DOHH2 (cell line): Measurements from ENCODE around the gene GTF2A1.

Source experiments
- H3F3A ChIP-seq: fragments of 200-600 bp; sonication (generic), shearing (Covaris generic); 2 replicates; pipeline ENCODE4 v1.6.0; 2016; ENCODE audit warnings: antibody characterized with exemption, mild to moderate bottlenecking; ENCODE audit not compliant: control insufficient read depth, insufficient read depth
- H3K27ac ChIP-seq: fragments of 200-600 bp; sonication (generic); 2 replicates; pipeline ENCODE4 v1.5.1; 2014; ENCODE audit warnings: low read depth, mild to moderate bottlenecking, low read length, moderate library complexity
- H3K27me3 ChIP-seq: fragments of 200-600 bp; sonication (generic); 2 replicates; pipeline ENCODE4 v1.6.1; 2014; ENCODE audit warnings: mild to moderate bottlenecking, low read length, mixed read lengths; ENCODE audit not compliant: control insufficient read depth
- H3K36me3 ChIP-seq: fragments of 200-600 bp; sonication (generic); 2 replicates; pipeline ENCODE4 v1.6.1; 2014; ENCODE audit warnings: mild to moderate bottlenecking, low read length, moderate library complexity, mixed read lengths; ENCODE audit not compliant: control insufficient read depth
- H3K4me1 ChIP-seq: fragments of 200-600 bp; sonication (generic); 2 replicates; pipeline ENCODE4 v1.6.1; 2014; ENCODE audit warnings: mild to moderate bottlenecking, low read length, mixed read lengths; ENCODE audit not compliant: control insufficient read depth
- H3K4me2 ChIP-seq: fragments of 200-600 bp; sonication (generic); 2 replicates; pipeline ENCODE4 v1.6.0; 2014; ENCODE audit warnings: mild to moderate bottlenecking, low read length, moderate library complexity
- H3K4me3 ChIP-seq: fragments of 200-600 bp; sonication (generic); 2 replicates; pipeline ENCODE4 v1.5.1; 2014; ENCODE audit warnings: mild to moderate bottlenecking, low read length, mixed read lengths
- H3K79me2 ChIP-seq: fragments of 200-600 bp; sonication (generic); 2 replicates; pipeline ENCODE4 v1.6.1; 2014; ENCODE audit warnings: mild to moderate bottlenecking, low read length, mixed read lengths; ENCODE audit not compliant: control insufficient read depth
- H3K9me2 ChIP-seq: fragments of 200-600 bp; sonication (generic); replicated peaks from 2 replicates; pipeline ENCODE4 v1.6.1; 2014; ENCODE audit warnings: mild to moderate bottlenecking, low read length, mixed read lengths; ENCODE audit not compliant: control insufficient read depth
- H3K9me3 ChIP-seq: fragments of 200-600 bp; sonication (generic); 2 replicates; pipeline ENCODE4 v1.6.1; 2014; ENCODE audit warnings: antibody characterized with exemption, low read length, mixed read lengths; ENCODE audit not compliant: control insufficient read depth, insufficient read depth
- H4K20me1 ChIP-seq: fragments of 200-600 bp; sonication (generic); 2 replicates; pipeline ENCODE4 v1.6.0; 2014; ENCODE audit warnings: low read depth, mild to moderate bottlenecking, antibody characterized with exemption, low read length, moderate library complexity; ENCODE audit not compliant: control insufficient read depth, insufficient read depth
- EZH2phosphoT487 ChIP-seq: fragments of 200-600 bp; sonication (generic); IDR thresholded peaks from 2 replicates; pipeline ENCODE4 v1.6.1; 2017; ENCODE audit warnings: borderline replicate concordance, mild to moderate bottlenecking, antibody characterized with exemption, low read length, moderate library complexity, mixed read lengths
- TF ChIP-seq, protein P1 (sequence below): fragments of 200-600 bp; sonication (generic); IDR thresholded peaks from one replicate; pipeline ENCODE4 v1.5.1; 2014; ENCODE audit warnings: antibody characterized with exemption, mild to moderate bottlenecking, low read depth, low read length; ENCODE audit not compliant: poor library complexity, severe bottlenecking

Gene GTF2A1

DNA sequence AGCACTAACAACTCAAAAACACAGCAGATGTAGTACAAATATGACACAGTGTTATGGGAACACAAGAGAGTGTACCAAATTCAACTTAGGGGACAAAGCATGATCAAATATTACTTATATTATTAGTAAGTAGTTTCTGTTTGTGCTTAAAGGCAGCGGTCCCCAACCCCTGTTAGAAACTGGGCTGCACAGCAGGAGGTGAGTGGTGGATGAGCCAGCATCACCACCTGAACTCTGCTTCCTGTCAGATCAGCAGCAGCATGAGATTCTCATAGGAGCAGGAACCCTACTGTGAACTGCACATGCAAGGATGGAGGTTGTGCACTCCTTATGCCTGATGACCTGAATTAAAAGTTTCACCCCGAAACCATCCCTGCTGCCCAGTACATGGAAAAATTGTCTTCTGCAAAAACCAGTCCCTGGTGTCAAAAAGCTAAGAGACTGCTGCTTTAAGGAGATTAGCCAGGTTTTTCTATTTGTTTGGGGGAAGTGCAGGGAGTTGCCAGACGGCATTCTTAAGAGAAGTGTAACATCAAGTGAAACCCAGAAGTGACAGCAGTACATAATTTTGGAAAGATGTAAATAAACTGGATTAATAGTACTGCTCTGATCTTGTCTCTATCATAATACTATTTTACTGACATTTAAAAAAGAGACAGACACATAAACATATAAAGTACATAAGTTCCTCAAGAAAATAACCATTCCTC lies 26.7 kb downstream of the GTF2A1 start:
- Histone ChIP-seq H4K20me1 (no peaks in the 10 kb centered on the region), H3K4me3 (no peak overlapping the region), H3K4me2 (no peak overlapping the region), H3K9me3 (no peaks in the 10 kb centered on the region), H3F3A (0 out of 2 replicates have a peak, but pooled peaks cover 2% of the 10 kb centered on the region), H3K27ac (no peak overlapping the region), H3K4me1 (peaks cover 4% of the 10 kb centered on the region), H3K27me3 (no peaks in the 10 kb centered on the region), H3K79me2 (peaks cover 23% of the 10 kb centered on the region), H3K36me3 (peaks cover 93% of the 10 kb centered on the region), H3K9me2 (no peaks in the 10 kb centered on the region)
- TF ChIP-seq EZH2phosphoT487 = no peak
- TF ChIP-seq, protein P1, sequence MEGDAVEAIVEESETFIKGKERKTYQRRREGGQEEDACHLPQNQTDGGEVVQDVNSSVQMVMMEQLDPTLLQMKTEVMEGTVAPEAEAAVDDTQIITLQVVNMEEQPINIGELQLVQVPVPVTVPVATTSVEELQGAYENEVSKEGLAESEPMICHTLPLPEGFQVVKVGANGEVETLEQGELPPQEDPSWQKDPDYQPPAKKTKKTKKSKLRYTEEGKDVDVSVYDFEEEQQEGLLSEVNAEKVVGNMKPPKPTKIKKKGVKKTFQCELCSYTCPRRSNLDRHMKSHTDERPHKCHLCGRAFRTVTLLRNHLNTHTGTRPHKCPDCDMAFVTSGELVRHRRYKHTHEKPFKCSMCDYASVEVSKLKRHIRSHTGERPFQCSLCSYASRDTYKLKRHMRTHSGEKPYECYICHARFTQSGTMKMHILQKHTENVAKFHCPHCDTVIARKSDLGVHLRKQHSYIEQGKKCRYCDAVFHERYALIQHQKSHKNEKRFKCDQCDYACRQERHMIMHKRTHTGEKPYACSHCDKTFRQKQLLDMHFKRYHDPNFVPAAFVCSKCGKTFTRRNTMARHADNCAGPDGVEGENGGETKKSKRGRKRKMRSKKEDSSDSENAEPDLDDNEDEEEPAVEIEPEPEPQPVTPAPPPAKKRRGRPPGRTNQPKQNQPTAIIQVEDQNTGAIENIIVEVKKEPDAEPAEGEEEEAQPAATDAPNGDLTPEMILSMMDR = no peak

GRCh38 chr14:81192594-81192993 lies 28.2 kb downstream of the GTF2A1 start:
- peaks cover 4% of the 10 kb centered on the region for H3K4me1 ChIP-seq
- no peaks in the 10 kb centered on the region for H3K27me3 ChIP-seq
- H3K9me2 ChIP-seq = no peaks in the 10 kb centered on the region
- no peak for TF ChIP-seq EZH2phosphoT487
- TF ChIP-seq, protein P1 = no peak
- H3F3A ChIP-seq = 0 out of 2 replicates have a peak, but pooled peaks cover 2% of the 10 kb centered on the region
- H3K27ac ChIP-seq = no peak overlapping the region
- no peak overlapping the region for H3K4me2 ChIP-seq
- H3K36me3 ChIP-seq = peaks cover 94% of the 10 kb centered on the region
- H3K9me3 ChIP-seq = no peaks in the 10 kb centered on the region
- H3K4me3 ChIP-seq = no peak overlapping the region
- no peaks in the 10 kb centered on the region for H4K20me1 ChIP-seq
- peaks cover 30% of the 10 kb centered on the region for H3K79me2 ChIP-seq

DNA sequence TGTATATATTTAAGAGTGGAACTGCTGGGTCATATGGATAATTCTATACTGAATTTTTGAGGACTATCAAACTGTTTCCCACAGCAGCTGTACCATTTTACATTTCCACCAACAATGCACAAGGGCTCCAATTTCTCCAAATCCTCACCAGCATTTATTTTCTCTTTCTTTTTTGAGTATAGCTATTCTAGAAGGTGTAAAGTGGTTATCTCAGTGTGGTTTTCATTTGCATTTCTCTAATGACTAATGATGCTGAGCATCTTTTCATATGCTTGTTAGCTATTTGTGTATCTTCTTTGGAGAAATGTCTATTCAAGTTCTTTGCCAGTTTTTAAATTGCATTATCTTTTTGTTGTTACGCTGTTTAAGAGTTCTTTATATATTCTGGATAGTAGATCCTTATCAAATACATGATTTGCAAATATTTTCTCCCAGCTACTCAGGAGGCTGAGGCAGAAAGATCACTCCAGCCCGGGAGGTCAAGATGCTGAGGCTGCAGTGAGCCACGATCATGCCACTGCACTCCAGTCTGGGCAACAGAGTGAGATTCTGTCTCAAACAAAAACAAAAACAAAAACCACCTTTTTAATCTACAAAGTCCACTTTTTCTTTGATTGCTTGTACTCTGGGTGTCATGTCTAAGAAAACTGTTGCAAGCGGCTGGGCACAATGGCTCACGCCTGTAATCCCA lies 32.8 kb downstream of the GTF2A1 start:
- Histone ChIP-seq H3K79me2 (peaks cover 37% of the 10 kb centered on the region), H3K27ac (no peak overlapping the region), H3K36me3 (peaks cover 91% of the 10 kb centered on the region), H3K4me2 (no peak overlapping the region), H3K9me3 (no peaks in the 10 kb centered on the region), H4K20me1 (no peaks in the 10 kb centered on the region), H3K9me2 (no peaks in the 10 kb centered on the region), H3K4me3 (no peak overlapping the region), H3K27me3 (no peaks in the 10 kb centered on the region), H3K4me1 (peaks cover 4% of the 10 kb centered on the region), H3F3A (0 out of 2 replicates have a peak, but pooled peaks cover 4% of the 10 kb centered on the region)
- TF ChIP-seq EZH2phosphoT487 = no peak
- TF ChIP-seq, protein P1 = no peak
